LHCN-M2 (cell line): Measurements from ENCODE around the gene KCNQ1. TPM values are rescaled to one million over a fixed set of nuclear protein-coding genes. Genes with fewer than 3 reads are reported as not detected.

Source experiments
- DNase-seq: peaks from one replicate; pipeline ENCODE4 v3.0.0-alpha.2; 2012; ENCODE audit warnings: low read depth
- total RNA-seq: library from RNA; depleted of rRNA; stranded (reverse); fragments of >200 nt; gene quantifications from 2 replicates; pipeline ENCODE4 v1.2.3, GENCODE V29; 2014

The KCNQ1 gene
- total RNA-seq, 1 experiment from 2014 or later, result not detected

DNA sequence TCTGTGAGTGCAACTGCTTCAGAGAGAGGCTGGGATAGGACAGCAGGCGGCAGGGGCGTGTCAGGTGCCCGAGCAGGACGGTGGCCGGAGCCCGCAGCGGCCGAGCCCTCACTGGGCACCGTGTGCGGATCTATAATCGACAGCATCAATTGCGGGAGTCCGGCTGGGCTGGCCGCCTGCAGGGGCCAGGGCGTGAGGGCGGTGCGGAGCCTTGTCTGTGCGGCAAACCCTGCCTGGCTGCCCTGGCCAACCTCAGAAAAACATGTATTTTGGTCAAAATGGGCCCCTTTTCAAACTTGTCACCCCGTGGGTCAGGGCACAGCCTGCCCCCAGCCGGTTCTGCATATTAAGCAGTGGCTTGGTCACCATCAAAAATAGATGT, 346.3 kb downstream of the KCNQ1 start:
- no peak for DNase-seq

DNA sequence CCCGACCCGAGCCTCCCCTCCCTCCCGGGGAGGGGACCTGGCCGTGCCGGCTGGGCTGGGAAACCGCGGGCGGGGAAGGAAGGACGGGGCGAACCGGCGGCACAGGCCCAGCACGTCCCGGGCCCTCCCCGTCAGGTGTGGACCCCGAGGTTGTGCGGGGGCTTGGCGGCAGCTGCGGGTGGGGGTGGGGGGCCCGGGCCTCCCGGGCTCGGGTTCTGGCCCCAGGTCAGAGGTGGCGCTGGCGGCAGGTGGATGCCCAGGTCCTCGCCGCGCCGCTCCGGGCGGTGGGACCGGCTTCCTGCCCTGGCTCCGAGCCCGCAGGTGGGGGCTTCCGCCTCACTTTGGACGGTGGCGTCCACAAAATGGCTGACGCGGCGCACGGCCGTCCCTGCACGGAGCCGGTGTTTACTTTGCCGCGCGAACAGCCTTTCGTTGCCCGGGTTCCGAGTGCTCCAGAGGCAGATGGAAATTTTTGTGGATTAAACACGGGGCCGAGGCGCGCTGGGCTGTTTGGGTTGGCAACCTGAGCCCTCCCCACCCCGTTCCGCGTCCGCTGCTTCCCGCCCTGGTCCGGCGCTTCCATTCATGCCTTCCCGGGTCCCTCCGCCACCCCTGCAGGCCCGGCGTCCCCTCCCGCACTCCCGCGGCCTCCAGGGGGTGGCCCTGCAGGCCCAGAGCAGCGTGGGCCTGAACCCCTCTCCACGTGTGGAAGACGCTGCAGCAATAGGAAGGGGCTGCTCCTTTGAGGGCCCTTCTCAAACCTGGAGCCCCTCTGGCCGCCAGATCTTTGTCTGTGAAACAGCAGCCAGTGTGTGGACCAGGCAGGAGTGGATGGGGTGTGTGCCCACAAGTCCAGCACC, 346.9 kb downstream of the KCNQ1 start:
- no peak for DNase-seq

- no peak for DNase-seq
These were observed 347.8 kb downstream of the KCNQ1 start for GRCh38 chr11:2792381-2793250.

DNA sequence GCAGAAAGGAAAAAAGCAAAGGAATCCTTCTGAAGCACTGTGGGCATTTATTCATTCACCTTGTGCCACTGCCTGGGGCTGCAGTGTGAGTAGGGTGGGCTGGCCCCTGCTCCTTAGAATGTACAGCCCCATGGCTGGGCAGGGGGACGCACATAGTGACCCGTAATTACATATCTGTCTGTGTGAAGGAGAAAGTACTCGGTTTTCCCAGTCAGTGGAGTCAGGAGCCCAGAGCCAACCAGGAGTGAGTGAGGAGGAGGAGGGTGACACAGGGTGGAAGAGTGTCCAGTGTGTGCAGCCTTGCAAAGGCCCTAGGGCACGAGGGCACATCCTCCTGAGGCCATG, 348.9 kb downstream of the KCNQ1 start:
- no peak for DNase-seq

GRCh38 chr11:2794046-2794967, 349.5 kb downstream of the KCNQ1 start:
- DNase-seq, result no peak

- DNase-seq, result no peak
These were observed 350.1 kb downstream of the KCNQ1 start for GRCh38 chr11:2794968-2795322.

DNA sequence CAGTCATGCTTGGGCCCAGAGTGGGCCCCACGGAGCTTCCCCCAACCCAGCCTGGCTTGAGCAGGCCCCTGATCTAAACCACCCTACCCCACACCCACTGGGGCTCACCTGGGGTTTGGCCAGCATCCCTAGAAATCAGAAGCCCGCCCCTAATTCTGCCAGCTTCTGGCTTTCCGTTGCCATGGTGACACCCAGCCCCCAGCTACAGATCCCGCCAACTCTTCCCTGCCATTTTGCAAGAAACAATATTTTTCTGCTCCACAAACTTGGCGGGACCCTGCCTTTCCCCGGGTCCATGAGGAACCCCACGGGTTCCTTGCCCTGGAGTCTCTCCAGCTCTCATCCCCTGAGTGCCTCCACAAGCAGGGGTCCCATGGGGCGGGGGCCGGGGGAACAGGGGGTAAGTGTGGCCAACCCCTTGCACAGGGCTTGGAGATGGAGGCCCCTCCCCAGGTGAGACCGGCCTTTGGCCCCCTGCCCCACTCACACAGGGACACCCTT, 350.7 kb downstream of the KCNQ1 start:
- no peak for DNase-seq

GRCh38 chr11:2796091-2796490, 351.3 kb downstream of the KCNQ1 start:
- DNase-seq, result no peak

DNA sequence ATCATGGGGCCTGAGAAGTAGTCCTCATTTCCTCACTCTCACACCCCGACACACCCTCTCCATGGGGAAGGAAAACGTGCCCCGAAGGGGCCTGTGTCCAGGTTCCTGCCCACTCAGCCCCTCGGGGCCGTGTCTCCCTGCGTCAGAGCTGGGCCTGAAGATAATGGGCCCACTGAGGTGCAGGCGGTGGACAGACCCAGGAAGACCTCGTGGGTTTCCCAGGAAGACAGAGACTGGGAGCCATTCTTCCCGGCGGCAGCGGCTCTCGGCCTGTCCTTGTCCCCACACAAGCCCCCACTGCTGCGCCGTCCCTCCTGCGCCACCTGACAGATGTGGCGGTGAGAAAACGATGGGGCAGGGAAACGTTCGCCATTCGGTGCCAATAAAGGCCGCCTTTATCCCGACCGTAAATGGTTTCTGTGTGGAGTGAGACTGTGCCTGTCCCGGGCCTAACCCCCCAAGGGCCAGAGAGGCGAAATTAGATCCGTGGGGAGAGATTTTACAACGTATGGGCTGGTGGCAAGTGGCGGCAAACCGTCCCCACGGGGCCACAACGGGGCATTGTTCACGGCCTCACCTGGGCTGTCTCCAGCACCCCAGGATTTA, 351.8 kb downstream of the KCNQ1 start:
- DNase-seq, result no peak

- DNase-seq, result no peak
These were observed 352.4 kb downstream of the KCNQ1 start for GRCh38 chr11:2797121-2797711.

DNA sequence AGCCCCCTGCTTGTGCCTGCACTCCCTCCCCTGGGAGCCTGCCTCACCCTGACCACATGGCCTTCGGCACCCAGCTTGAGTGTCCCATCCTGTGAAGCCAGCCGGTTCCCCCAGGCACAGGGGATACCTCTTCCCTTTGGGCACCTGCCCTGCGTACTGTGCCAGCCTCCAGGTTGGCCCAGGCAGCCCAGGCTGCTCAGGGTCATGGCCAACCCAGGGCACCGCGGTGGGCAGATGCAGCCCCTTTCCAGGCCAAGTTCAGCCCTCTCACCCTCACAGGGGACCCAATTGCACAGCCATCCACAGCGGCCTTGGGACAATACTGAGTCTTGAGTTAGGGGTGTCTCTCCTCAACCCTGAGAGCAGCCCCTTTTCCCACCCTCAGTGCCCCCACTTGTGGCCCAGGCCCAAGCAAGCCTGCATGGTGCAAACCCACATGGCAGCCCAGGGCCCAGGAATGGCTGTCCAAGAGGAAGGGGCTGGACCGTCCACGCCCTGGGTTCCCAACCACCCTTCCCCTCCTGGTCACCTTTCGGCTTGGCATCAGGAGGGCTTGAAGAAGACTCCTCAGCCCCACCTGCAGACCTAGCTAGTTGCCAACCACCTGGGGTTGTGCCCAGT, 353.0 kb downstream of the KCNQ1 start:
- DNase-seq, result no peak

- no peak for DNase-seq
These were observed 354.3 kb downstream of the KCNQ1 start for GRCh38 chr11:2798951-2799761.

DNA sequence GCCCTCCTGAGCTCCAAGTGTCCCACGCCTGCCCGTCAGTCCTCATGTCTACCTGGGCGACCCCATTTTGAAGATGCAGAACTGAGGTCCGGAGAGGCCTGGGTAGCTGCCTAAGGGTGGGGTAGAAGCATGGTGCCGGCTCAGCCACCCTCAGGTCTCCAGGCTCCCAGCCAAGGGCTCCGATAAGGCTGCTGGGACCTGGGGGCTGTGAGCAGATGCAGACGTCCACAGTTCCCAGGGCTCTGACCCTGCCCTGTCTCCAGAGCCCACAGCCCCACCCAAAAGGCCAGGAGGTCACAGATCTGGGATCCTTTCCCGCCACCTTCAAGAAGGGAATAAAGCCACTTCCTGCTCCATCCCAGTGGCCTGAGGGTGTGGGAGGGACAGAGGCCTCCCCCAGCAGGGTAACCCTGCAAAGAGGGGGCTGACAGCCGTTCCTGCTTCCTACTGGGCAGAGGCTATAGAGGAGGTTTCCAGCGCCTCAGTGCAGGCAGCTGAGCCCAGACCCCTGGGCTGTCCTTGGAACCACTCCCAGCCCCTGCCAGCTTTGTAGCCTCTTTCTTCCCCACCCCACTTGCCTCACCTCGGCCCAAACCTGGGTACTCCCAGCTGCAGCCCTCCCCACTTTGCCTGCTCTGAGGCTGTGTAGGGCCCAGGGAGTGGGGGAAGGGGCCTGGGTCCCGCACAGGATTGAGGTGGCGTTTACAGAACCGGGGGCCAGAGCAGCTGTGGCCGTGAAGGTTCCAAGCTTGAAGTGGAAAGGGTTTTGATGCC, 355.3 kb downstream of the KCNQ1 start:
- no peak for DNase-seq

DNA sequence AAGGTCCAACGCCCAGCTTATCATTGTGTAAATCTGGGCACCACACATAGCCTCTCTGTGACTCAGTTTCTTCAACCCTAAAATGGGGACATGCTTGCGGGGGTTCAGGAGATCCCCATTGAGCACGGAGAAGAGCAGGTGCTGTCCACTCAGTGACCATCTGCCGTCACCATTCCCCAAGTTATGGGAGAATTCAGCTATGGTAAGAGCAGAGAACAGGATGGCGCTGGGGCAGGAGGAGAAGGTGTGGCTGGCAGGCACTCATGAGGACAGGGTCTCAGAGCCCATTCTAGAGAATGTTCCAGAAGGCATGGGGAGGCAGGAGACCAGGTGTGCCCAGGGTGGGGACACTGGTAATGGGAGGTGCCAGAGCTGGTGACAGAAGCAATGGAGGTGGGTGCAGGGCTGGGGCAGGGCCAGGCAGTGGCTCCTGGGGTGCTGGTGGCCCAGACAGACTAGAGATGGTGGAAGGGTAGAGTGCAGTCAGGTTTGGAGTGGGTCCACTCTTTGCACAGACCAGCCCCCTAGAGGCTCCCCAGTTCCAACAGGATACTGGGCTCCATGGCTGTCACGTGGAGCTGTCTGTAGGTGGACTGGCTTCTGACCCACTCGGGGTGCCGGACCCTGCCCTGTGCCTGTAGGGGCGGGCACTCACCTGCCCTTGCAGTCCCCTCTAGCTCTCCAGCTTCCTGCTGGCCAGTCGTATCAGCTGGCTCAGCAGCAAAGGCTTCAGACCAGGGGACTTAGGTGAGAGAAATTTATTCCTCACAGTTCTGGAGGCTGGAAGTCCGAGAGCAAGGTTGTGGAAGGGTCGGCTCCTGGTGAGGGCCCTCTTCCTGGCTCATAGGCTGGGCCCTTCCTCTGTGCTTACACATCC, 356.1 kb downstream of the KCNQ1 start:
- no peak for DNase-seq

- no peak for DNase-seq
These were observed 357.0 kb downstream of the KCNQ1 start for GRCh38 chr11:2801711-2802388.

- no peak for DNase-seq
These were observed 357.8 kb downstream of the KCNQ1 start for GRCh38 chr11:2802389-2803185.
